Neural progenitor cell (in vitro differentiated cells): ENCODE data around the gene HOXD13. TPM values are rescaled to one million over a fixed set of nuclear protein-coding genes. Genes with fewer than 3 reads are reported as not detected.
A peak's percentile ranks its signal among the peaks of the same experiment; 100 is the strongest.

Experiments used
- DNase-seq: peaks from one replicate; pipeline ENCODE4 v3.0.0-alpha.2; 2016; ENCODE audit warnings: low spot score
- H2AFZ ChIP-seq: fragments of 200-600 bp; sonication (generic); replicated peaks from 2 replicates; pipeline ENCODE4 v1.6.1; 2016; ENCODE audit warnings: antibody characterized with exemption
- H3F3A ChIP-seq: fragments of 200-600 bp; sonication (generic); 2 replicates; pipeline ENCODE4 v1.6.1; 2016; ENCODE audit warnings: antibody characterized with exemption, low read depth
- H3K27ac ChIP-seq: fragments of 200-600 bp; sonication (generic); 2 replicates; pipeline ENCODE4 v1.5.1; 2016; ENCODE audit warnings: mild to moderate bottlenecking
- H3K27me3 ChIP-seq: fragments of 200-600 bp; sonication (generic); 2 replicates; pipeline ENCODE4 v1.6.1; 2016; ENCODE audit warnings: mild to moderate bottlenecking, moderate library complexity
- H3K36me3 ChIP-seq: fragments of 200-600 bp; sonication (generic); 2 replicates; pipeline ENCODE4 v1.5.1; 2016
- H3K4me1 ChIP-seq: fragments of 200-600 bp; sonication (generic); 2 replicates; pipeline ENCODE4 v1.6.1; 2016; ENCODE audit warnings: mixed run types
- H3K4me2 ChIP-seq: fragments of 200-600 bp; sonication (generic); 2 replicates; pipeline ENCODE4 v1.6.1; 2016
- H3K4me3 ChIP-seq: fragments of 200-600 bp; sonication (generic); 2 replicates; pipeline ENCODE4 v1.5.1; 2016
- H3K79me2 ChIP-seq: fragments of 200-600 bp; sonication (generic); 2 replicates; pipeline ENCODE4 v1.6.1; 2016; ENCODE audit warnings: low read depth
- H3K9ac ChIP-seq: fragments of 200-600 bp; sonication (generic); 2 replicates; pipeline ENCODE4 v1.6.1; 2016
- H3K9me3 ChIP-seq: fragments of 200-600 bp; sonication (generic); 2 replicates; pipeline ENCODE4 v1.5.1; 2016; ENCODE audit warnings: low read depth
- H4K20me1 ChIP-seq: fragments of 200-600 bp; sonication (generic); 2 replicates; pipeline ENCODE4 v1.6.1; 2016; ENCODE audit warnings: low read depth
- H3K27ac Mint-ChIP-seq: 3 replicates; pipeline ENCODE4 v1.8.0; 2021; ENCODE audit warnings: mixed read lengths
- H3K27me3 Mint-ChIP-seq: 2 replicates; pipeline ENCODE4 v1.8.0; 2022; ENCODE audit warnings: low read depth, mild to moderate bottlenecking, inconsistent platforms, moderate library complexity, mixed read lengths; ENCODE audit not compliant: insufficient read depth
- H3K36me3 Mint-ChIP-seq: 3 replicates; pipeline ENCODE4 v1.8.0; 2021; ENCODE audit warnings: mixed read lengths
- H3K4me1 Mint-ChIP-seq: 3 replicates; pipeline ENCODE4 v1.8.0; 2021; ENCODE audit warnings: mixed read lengths
- H3K4me3 Mint-ChIP-seq: 3 replicates; pipeline ENCODE4 v1.8.0; 2021; ENCODE audit warnings: mild to moderate bottlenecking, moderate library complexity, mixed read lengths
- H3K9me3 Mint-ChIP-seq: 3 replicates; pipeline ENCODE4 v1.8.0; 2020; ENCODE audit warnings: mixed read lengths
- EZH2 ChIP-seq: fragments of 200-600 bp; sonication (generic); IDR thresholded peaks from 2 replicates; pipeline ENCODE4 v1.6.1; 2017; ENCODE audit warnings: antibody characterized with exemption, mild to moderate bottlenecking, moderate library complexity
- EZH2phosphoT487 ChIP-seq: fragments of 200-600 bp; sonication (generic); IDR thresholded peaks from 2 replicates; pipeline ENCODE4 v1.6.1; 2017; ENCODE audit warnings: antibody characterized with exemption
- total RNA-seq: library from RNA; depleted of rRNA; stranded (reverse); fragments of >200 nt; gene quantifications from 2 replicates; pipeline ENCODE4 v1.2.3, GENCODE V29; 2015; ENCODE audit warnings: low replicate concordance
- TF ChIP-seq, protein P1 (sequence below): fragments of 200-600 bp; sonication (generic); IDR thresholded peaks from 2 replicates; pipeline ENCODE4 v1.5.1; 2017; ENCODE audit warnings: antibody characterized with exemption, mild to moderate bottlenecking

HOXD13 gene
- total RNA-seq, 1 donor from 2014 or later: not detected

DNA sequence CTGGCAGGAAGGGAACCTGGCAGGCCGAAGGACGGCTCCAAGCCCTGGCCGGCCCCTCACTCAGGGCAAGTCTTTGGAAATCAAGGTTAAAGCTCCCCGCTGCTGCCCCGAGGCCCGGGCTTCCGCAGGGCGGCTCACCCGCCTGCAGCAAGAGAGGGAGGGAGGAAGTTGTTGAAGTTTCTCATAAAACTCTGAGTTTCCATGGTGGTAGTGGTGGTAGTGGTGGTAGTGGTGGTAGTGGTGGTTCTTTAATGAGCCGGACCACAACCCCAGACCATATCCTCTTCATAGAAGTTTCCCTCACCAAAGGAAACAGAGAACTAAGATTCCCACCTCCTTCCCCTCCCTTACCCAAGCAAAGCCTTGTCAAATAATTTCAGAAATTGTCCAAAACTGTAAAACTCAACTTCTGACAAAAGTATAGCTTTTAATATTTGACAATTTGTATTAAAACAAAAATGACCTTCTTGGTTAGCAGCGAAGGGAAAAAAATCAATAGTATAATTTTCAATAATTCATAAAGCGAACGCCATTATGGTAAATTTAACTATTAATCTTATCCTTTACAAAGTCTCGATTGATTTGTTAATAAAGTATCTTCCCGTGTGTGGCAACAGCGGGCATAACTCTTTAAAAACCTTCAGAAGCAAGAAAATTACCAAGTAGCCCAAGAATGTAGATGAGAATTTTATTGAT, 22.6 kb downstream of the HOXD13 start:
- Mint-ChIP-seq H3K27me3 (peaks cover 94% of the 10 kb centered on the region), H3K36me3 (peaks cover 6% of the 10 kb centered on the region), H3K27ac (no peak overlapping the region), H3K9me3 (peaks cover 17% of the 10 kb centered on the region), H3K4me3 (no peak overlapping the region), H3K4me1 (no peaks in the 10 kb centered on the region)
- Histone ChIP-seq H3K36me3 (no peaks in the 10 kb centered on the region), H3K4me2 (no peak overlapping the region), H3K9ac (no peak overlapping the region), H3K4me1 (no peaks in the 10 kb centered on the region), H4K20me1 (peaks cover 91% of the 10 kb centered on the region), H3K27ac (no peak overlapping the region), H3K27me3 (peaks cover 100% of the 10 kb centered on the region), H3F3A (no peaks in the 10 kb centered on the region), H3K79me2 (no peaks in the 10 kb centered on the region), H2AFZ (no peak overlapping the region), H3K4me3 (no peak overlapping the region), H3K9me3 (no peaks in the 10 kb centered on the region)
- TF ChIP-seq EZH2: no peak
- TF ChIP-seq, protein P1, sequence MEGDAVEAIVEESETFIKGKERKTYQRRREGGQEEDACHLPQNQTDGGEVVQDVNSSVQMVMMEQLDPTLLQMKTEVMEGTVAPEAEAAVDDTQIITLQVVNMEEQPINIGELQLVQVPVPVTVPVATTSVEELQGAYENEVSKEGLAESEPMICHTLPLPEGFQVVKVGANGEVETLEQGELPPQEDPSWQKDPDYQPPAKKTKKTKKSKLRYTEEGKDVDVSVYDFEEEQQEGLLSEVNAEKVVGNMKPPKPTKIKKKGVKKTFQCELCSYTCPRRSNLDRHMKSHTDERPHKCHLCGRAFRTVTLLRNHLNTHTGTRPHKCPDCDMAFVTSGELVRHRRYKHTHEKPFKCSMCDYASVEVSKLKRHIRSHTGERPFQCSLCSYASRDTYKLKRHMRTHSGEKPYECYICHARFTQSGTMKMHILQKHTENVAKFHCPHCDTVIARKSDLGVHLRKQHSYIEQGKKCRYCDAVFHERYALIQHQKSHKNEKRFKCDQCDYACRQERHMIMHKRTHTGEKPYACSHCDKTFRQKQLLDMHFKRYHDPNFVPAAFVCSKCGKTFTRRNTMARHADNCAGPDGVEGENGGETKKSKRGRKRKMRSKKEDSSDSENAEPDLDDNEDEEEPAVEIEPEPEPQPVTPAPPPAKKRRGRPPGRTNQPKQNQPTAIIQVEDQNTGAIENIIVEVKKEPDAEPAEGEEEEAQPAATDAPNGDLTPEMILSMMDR: no peak
- TF ChIP-seq EZH2phosphoT487: no peak
- DNase-seq: no peak

DNA sequence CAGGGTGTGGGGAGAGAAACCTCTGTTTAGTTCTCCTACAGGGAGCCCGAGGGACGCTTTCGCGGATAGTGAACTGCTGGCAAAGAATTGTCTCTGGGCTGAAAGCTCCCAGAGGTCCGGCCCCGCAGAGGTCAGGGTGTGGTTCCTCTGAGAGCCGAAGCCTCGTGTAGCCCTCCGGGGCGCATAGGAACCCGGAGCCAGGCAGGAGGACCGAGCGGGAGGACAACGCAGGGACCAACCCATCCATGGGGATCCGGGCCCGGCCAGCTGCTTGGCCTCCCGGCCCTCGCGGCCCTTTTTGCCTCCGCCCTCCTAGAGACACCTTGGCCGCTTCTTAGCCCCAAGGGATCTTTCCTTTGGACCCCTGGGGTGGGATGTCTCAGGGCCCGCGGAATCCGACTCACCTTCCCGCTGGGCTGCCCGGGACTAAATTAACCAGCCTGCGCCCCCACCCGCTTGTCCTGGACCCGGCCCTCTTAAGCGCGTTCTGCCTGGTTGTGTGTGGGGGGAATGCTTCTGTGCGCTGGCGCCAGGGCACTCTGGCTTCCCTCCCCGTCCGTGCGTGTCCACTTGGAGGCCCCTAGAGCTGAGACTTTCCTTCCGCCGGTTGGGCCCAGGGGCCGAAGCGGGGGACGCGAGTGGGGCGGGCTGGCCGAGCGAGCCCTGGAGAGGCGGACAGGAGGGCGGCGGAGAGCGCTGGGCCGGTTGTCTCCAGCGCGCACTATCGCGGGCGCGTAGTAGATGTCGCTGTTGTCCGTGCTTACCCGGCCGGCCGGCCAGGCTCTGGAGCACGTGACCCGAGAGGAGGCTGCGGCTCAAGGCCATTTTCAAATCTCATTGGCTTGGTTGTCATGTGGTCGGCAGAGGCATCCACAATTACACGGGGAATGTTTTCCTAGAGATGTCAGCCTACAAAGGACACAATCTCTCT, 23.6 kb downstream of the HOXD13 start, which contains the start of gene HOXD10:
Gene HOXD10, plus strand, starts transcription at position 896 of the 931 bp plus-strand sequence. CDS start 56 bp downstream, outside the sequence.
- H3K27me3 Mint-ChIP-seq: peaks cover 95% of the 10 kb centered on the region
- no peak within 1 kb of the TSS for H3K4me3 ChIP-seq

DNA sequence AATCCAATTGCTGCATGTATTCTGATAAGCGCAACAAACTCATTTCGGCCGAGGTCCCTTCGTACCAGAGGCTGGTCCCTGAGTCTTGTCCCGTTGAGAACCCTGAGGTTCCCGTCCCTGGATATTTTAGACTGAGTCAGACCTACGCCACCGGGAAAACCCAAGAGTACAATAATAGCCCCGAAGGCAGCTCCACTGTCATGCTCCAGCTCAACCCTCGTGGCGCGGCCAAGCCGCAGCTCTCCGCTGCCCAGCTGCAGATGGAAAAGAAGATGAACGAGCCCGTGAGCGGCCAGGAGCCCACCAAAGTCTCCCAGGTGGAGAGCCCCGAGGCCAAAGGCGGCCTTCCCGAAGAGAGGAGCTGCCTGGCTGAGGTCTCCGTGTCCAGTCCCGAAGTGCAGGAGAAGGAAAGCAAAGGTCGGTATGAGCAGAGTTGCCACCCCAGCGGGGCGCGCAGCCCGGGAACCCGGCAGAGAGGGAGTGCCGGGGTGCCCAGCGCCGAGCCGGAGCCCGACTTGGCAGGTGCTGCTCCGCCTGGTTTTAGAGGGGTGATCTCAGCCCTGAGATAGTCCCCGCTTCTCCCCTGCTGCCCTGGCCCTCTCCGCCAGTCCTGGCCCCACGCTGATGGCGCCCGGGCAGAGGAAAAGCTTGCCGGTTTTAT, 24.8 kb downstream of the HOXD13 start:
- H3K4me3 Mint-ChIP-seq: no peak overlapping the region
- no peaks in the 10 kb centered on the region for H3K4me1 Mint-ChIP-seq
- no peak overlapping the region for H3K9ac ChIP-seq
- no peaks in the 10 kb centered on the region for H3F3A ChIP-seq
- H3K4me3 ChIP-seq: no peak overlapping the region
- H3K27ac Mint-ChIP-seq: no peak overlapping the region
- peaks cover 6% of the 10 kb centered on the region for H3K36me3 Mint-ChIP-seq
- no peak overlapping the region for H2AFZ ChIP-seq
- H3K9me3 Mint-ChIP-seq: peaks cover 17% of the 10 kb centered on the region
- H3K4me2 ChIP-seq: no peak overlapping the region
- H3K9me3 ChIP-seq: no peaks in the 10 kb centered on the region
- TF ChIP-seq, protein P1: no peak
- TF ChIP-seq EZH2 (no peak), EZH2phosphoT487 (no peak)
- DNase-seq: no peak
- no peaks in the 10 kb centered on the region for H3K4me1 ChIP-seq
- peaks cover 100% of the 10 kb centered on the region for H3K27me3 ChIP-seq
- H3K27me3 Mint-ChIP-seq: peaks cover 89% of the 10 kb centered on the region
- H3K79me2 ChIP-seq: no peaks in the 10 kb centered on the region
- no peaks in the 10 kb centered on the region for H3K36me3 ChIP-seq
- no peak overlapping the region for H3K27ac ChIP-seq
- H4K20me1 ChIP-seq: peaks cover 91% of the 10 kb centered on the region

More for the DNA sequence above, 23.6 kb downstream of the HOXD13 start, which contains the start of gene HOXD10:
- Histone ChIP-seq H3K27ac (no peak within 1 kb of the TSS), H3K9me3 (no peaks in the 10 kb centered on the region), H2AFZ (no peak within 1 kb of the TSS), H3K79me2 (no peaks in the 10 kb centered on the region), H4K20me1 (peaks cover 91% of the 10 kb centered on the region), H3F3A (no peaks in the 10 kb centered on the region), H3K9ac (no peak within 1 kb of the TSS), H3K4me1 (no peaks in the 10 kb centered on the region), H3K4me2 (no peak within 1 kb of the TSS), H3K36me3 (no peaks in the 10 kb centered on the region), H3K27me3 (peaks cover 100% of the 10 kb centered on the region)
- Mint-ChIP-seq H3K4me3 (no peak within 1 kb of the TSS), H3K9me3 (peaks cover 17% of the 10 kb centered on the region), H3K27ac (no peak within 1 kb of the TSS), H3K4me1 (no peaks in the 10 kb centered on the region), H3K36me3 (peaks cover 6% of the 10 kb centered on the region)
- peak; percentile 65 for DNase-seq
- TF ChIP-seq, protein P1: peak; percentile 45
- peak; percentile 95 for TF ChIP-seq EZH2
- peak; percentile 93 for TF ChIP-seq EZH2phosphoT487
